Measurements from ENCODE around the gene KIAA1217.
"Not testable (repeated sequence)": the region's sequence is repeated elsewhere in the genome, so short reads cannot be mapped to it uniquely, and the experiment has no call there.

Gene KIAA1217

DNA sequence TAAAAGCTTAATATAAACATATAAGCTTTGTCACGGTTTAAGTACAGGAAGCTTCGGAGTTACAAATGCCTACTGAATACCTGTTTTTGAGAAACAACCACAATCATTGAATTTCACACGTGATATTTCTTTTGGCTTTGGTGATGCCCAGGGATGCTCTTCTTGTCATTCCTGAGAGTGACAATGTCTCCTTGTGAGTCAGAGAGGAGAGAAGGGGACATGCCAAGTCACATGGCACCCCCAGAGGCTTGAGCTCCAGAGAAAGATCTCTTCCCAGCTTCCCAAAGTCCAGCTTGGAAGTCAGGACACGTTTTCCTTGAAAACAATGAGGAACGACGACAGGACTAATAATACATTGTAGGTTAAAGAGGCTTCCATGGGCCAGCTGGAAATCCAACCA is 272.3 kb downstream of the KIAA1217 start:
- no peaks in the 10 kb centered on the region for H3K27me3 ChIP-seq (replicated peaks; ENCODE audit: control insufficient read depth, insufficient read depth, low read length)
- H3K4me1 ChIP-seq (ENCODE audit: control insufficient read depth, insufficient read depth, low read length): peaks cover 10% of the 10 kb centered on the region
- no peak for DNase-seq (ENCODE audit: low read depth)
- no peak overlapping the region for H3K9ac ChIP-seq (ENCODE audit: low read length)
- H3K9me3 ChIP-seq (ENCODE audit: control insufficient read depth, low read length): no peaks in the 10 kb centered on the region
- H3K36me3 ChIP-seq (ENCODE audit: control insufficient read depth, insufficient read depth, low read length, severe bottlenecking): no peaks in the 10 kb centered on the region
- no peak overlapping the region for H3K4me3 ChIP-seq (ENCODE audit: low read length)

DNA sequence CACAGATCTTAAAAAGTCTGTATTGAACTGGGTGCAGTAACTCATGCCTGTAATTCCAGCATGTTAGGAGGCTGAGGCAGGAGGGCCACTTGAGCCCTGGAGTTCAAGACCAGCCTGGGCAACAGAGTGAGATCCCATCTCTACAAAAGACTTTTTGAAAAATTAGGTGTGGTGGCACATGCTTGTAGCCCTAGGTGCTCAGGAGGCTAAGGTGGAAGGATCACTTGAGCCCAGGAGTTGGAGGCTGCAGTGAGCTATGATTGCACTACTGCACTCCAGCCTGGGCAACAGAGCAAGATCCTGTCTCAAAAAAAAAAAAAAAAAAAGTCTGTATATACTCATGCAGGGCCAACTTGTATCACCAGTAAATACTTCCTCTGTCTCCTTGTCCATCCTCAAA is 273.8 kb downstream of the KIAA1217 start:
- H3K9ac ChIP-seq (ENCODE audit: low read length); H3K9me3 ChIP-seq (ENCODE audit: control insufficient read depth, low read length); DNase-seq (ENCODE audit: low read depth); H3K27me3 ChIP-seq (replicated peaks; ENCODE audit: control insufficient read depth, insufficient read depth, low read length); H3K36me3 ChIP-seq (ENCODE audit: control insufficient read depth, insufficient read depth, low read length, severe bottlenecking); H3K4me3 ChIP-seq (ENCODE audit: low read length): not testable (repeated sequence)
- peaks cover 10% of the 10 kb centered on the region for H3K4me1 ChIP-seq (ENCODE audit: control insufficient read depth, insufficient read depth, low read length)

DNA sequence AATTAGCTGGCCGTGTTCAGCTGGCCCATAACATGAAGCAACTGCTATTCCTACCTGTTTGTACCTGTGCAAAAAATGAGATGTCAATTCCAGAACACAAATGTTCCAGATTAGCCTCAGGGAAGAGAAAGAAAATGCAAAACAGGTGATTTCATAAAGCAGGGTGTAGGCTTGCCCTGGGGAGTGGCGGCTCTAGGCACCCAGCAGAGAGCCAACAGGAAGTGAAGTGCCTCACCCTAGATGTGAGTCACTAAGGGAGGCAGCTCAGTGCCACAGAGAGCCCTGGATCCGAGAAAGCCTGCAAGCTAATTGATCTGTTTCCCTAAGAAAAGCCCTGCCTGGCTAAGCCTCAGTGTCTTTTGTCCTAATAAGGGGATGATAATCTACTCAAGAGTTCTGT is 274.8 kb downstream of the KIAA1217 start:
- Histone ChIP-seq H3K9ac (ENCODE audit: low read length) (no peak overlapping the region), H3K36me3 (ENCODE audit: control insufficient read depth, insufficient read depth, low read length, severe bottlenecking) (no peaks in the 10 kb centered on the region), H3K4me3 (ENCODE audit: low read length) (no peak overlapping the region), H3K9me3 (ENCODE audit: control insufficient read depth, low read length) (no peaks in the 10 kb centered on the region), H3K27me3 (replicated peaks; ENCODE audit: control insufficient read depth, insufficient read depth, low read length) (no peaks in the 10 kb centered on the region), H3K4me1 (ENCODE audit: control insufficient read depth, insufficient read depth, low read length) (peaks cover 10% of the 10 kb centered on the region)
- peak; percentile 56 for DNase-seq (ENCODE audit: low read depth)

GRCh38 chr10:24484771-24485170 is 275.8 kb downstream of the KIAA1217 start:
- H3K27me3 ChIP-seq (replicated peaks; ENCODE audit: control insufficient read depth, insufficient read depth, low read length): no peaks in the 10 kb centered on the region

GRCh38 chr10:24485304-24485703 is 276.4 kb downstream of the KIAA1217 start:
- peaks cover 10% of the 10 kb centered on the region for H3K4me1 ChIP-seq (ENCODE audit: control insufficient read depth, insufficient read depth, low read length)
- H3K9me3 ChIP-seq (ENCODE audit: control insufficient read depth, low read length): no peaks in the 10 kb centered on the region
- DNase-seq (ENCODE audit: low read depth): no peak
- H3K27me3 ChIP-seq (replicated peaks; ENCODE audit: control insufficient read depth, insufficient read depth, low read length): no peaks in the 10 kb centered on the region
- no peaks in the 10 kb centered on the region for H3K36me3 ChIP-seq (ENCODE audit: control insufficient read depth, insufficient read depth, low read length, severe bottlenecking)
- H3K4me3 ChIP-seq (ENCODE audit: low read length): no peak overlapping the region
- H3K9ac ChIP-seq (ENCODE audit: low read length): no peak overlapping the region

More at GRCh38 chr10:24484771-24485170, 275.8 kb downstream of the KIAA1217 start:
- Histone ChIP-seq H3K36me3 (ENCODE audit: control insufficient read depth, insufficient read depth, low read length, severe bottlenecking) (no peaks in the 10 kb centered on the region), H3K4me1 (ENCODE audit: control insufficient read depth, insufficient read depth, low read length) (peaks cover 10% of the 10 kb centered on the region), H3K9me3 (ENCODE audit: control insufficient read depth, low read length) (no peaks in the 10 kb centered on the region), H3K4me3 (ENCODE audit: low read length) (no peak overlapping the region), H3K9ac (ENCODE audit: low read length) (no peak overlapping the region)
- DNase-seq (ENCODE audit: low read depth): no peak

- Histone ChIP-seq H3K4me1 (ENCODE audit: control insufficient read depth, insufficient read depth, low read length) (peaks cover 10% of the 10 kb centered on the region), H3K27me3 (replicated peaks; ENCODE audit: control insufficient read depth, insufficient read depth, low read length) (no peaks in the 10 kb centered on the region), H3K9ac (ENCODE audit: low read length) (no peak overlapping the region), H3K9me3 (ENCODE audit: control insufficient read depth, low read length) (no peaks in the 10 kb centered on the region), H3K4me3 (ENCODE audit: low read length) (no peak overlapping the region), H3K36me3 (ENCODE audit: control insufficient read depth, insufficient read depth, low read length, severe bottlenecking) (no peaks in the 10 kb centered on the region)
- no peak for DNase-seq (ENCODE audit: low read depth)
Observed at GRCh38 chr10:24488631-24489030, 279.7 kb downstream of the KIAA1217 start.

GRCh38 chr10:24493165-24493564 is 284.2 kb downstream of the KIAA1217 start:
- Histone ChIP-seq H3K36me3 (ENCODE audit: control insufficient read depth, insufficient read depth, low read length, severe bottlenecking) (no peaks in the 10 kb centered on the region), H3K9ac (ENCODE audit: low read length) (no peak overlapping the region), H3K9me3 (ENCODE audit: control insufficient read depth, low read length) (no peaks in the 10 kb centered on the region), H3K27me3 (replicated peaks; ENCODE audit: control insufficient read depth, insufficient read depth, low read length) (no peaks in the 10 kb centered on the region), H3K4me1 (ENCODE audit: control insufficient read depth, insufficient read depth, low read length) (peaks cover 10% of the 10 kb centered on the region), H3K4me3 (ENCODE audit: low read length) (no peak overlapping the region)
- DNase-seq (ENCODE audit: low read depth): no peak

DNA sequence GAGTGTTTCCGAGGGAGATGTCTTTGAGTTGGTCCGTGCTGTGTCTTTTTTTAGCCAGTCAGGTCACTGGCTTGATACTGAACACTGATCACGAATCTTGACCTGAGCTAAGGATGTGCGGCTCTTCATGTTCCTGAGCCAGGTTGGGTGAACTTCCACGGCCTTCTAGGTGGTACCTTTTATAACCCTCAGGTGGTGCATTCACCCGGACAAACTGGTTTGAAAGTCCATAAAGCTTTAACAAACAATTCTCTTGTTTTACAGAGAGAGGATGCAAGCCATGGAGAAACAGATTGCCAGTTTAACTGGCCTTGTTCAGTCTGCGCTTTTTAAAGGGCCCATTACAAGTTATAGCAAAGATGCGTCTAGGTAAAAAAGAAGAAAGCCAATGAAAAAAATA is 285.3 kb downstream of the KIAA1217 start:
- Histone ChIP-seq H3K9me3 (ENCODE audit: control insufficient read depth, low read length) (no peaks in the 10 kb centered on the region), H3K4me3 (ENCODE audit: low read length) (no peak overlapping the region), H3K9ac (ENCODE audit: low read length) (no peak overlapping the region), H3K36me3 (ENCODE audit: control insufficient read depth, insufficient read depth, low read length, severe bottlenecking) (no peaks in the 10 kb centered on the region), H3K4me1 (ENCODE audit: control insufficient read depth, insufficient read depth, low read length) (peaks cover 10% of the 10 kb centered on the region), H3K27me3 (replicated peaks; ENCODE audit: control insufficient read depth, insufficient read depth, low read length) (no peaks in the 10 kb centered on the region)
- DNase-seq (ENCODE audit: low read depth): no peak

GRCh38 chr10:24494777-24495176 is 285.8 kb downstream of the KIAA1217 start:
- Histone ChIP-seq H3K4me3 (ENCODE audit: low read length) (no peak overlapping the region), H3K27me3 (replicated peaks; ENCODE audit: control insufficient read depth, insufficient read depth, low read length) (no peaks in the 10 kb centered on the region), H3K36me3 (ENCODE audit: control insufficient read depth, insufficient read depth, low read length, severe bottlenecking) (no peaks in the 10 kb centered on the region), H3K4me1 (ENCODE audit: control insufficient read depth, insufficient read depth, low read length) (peaks cover 10% of the 10 kb centered on the region), H3K9ac (ENCODE audit: low read length) (no peak overlapping the region), H3K9me3 (ENCODE audit: control insufficient read depth, low read length) (no peaks in the 10 kb centered on the region)
- no peak for DNase-seq (ENCODE audit: low read depth)

GRCh38 chr10:24495666-24496460 is 286.9 kb downstream of the KIAA1217 start:
- no peaks in the 10 kb centered on the region for H3K36me3 ChIP-seq (ENCODE audit: control insufficient read depth, insufficient read depth, low read length, severe bottlenecking)
- H3K27me3 ChIP-seq (replicated peaks; ENCODE audit: control insufficient read depth, insufficient read depth, low read length): no peaks in the 10 kb centered on the region
- H3K4me3 ChIP-seq (ENCODE audit: low read length): no peak overlapping the region
- H3K9me3 ChIP-seq (ENCODE audit: control insufficient read depth, low read length): no peaks in the 10 kb centered on the region
- H3K4me1 ChIP-seq (ENCODE audit: control insufficient read depth, insufficient read depth, low read length): peaks cover 10% of the 10 kb centered on the region
- no peak for DNase-seq (ENCODE audit: low read depth)
- no peak overlapping the region for H3K9ac ChIP-seq (ENCODE audit: low read length)

DNA sequence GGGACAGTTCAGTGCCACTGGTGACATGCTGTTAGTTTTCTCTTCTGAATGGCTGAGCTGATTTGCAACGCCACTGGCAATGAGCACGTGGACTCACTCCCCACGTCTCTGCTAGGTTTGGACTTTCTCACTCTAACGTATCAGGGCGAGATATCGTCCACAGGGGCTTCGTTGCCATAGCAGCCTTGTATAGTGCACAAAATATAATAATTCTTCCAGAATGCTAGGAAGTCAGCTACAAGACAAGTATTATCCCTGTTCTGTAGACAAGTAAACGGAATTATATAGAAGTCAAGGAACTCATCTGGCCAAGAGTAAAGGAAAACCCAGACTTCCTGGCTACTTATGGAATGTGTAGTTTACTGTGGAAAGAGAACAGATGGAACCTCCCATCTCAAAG is 288.0 kb downstream of the KIAA1217 start:
- H3K27me3 ChIP-seq (replicated peaks; ENCODE audit: control insufficient read depth, insufficient read depth, low read length): no peaks in the 10 kb centered on the region
- H3K4me3 ChIP-seq (ENCODE audit: low read length): no peak overlapping the region
- no peak overlapping the region for H3K9ac ChIP-seq (ENCODE audit: low read length)
- no peaks in the 10 kb centered on the region for H3K9me3 ChIP-seq (ENCODE audit: control insufficient read depth, low read length)
- H3K4me1 ChIP-seq (ENCODE audit: control insufficient read depth, insufficient read depth, low read length): peaks cover 10% of the 10 kb centered on the region
- no peak for DNase-seq (ENCODE audit: low read depth)
- H3K36me3 ChIP-seq (ENCODE audit: control insufficient read depth, insufficient read depth, low read length, severe bottlenecking): no peaks in the 10 kb centered on the region
